HL-60 (cell line): Measurements from ENCODE around the gene ARL11.

ENCODE experiments used
- GABPA ChIP-seq: IDR thresholded peaks from 2 replicates; pipeline ENCODE4 v1.6.1; 2012; ENCODE audit warnings: low read depth
- POLR2AphosphoS5 ChIP-seq: IDR thresholded peaks from 2 replicates; pipeline ENCODE4 v1.6.1; 2012; ENCODE audit warnings: low read depth
- REST ChIP-seq: IDR thresholded peaks from 2 replicates; pipeline ENCODE4 v1.6.1; 2012; ENCODE audit warnings: low read depth; ENCODE audit not compliant: insufficient replicate concordance
- SPI1 ChIP-seq: IDR thresholded peaks from 2 replicates; pipeline ENCODE4 v1.6.1; 2012; ENCODE audit warnings: low read depth, mild to moderate bottlenecking, borderline replicate concordance
- TF ChIP-seq, protein P1 (sequence below): IDR thresholded peaks from one replicate; pipeline ENCODE4 v1.5.1; 2011; ENCODE audit warnings: low read length, control low read depth, inconsistent platforms; ENCODE audit not compliant: insufficient read depth

DNA sequence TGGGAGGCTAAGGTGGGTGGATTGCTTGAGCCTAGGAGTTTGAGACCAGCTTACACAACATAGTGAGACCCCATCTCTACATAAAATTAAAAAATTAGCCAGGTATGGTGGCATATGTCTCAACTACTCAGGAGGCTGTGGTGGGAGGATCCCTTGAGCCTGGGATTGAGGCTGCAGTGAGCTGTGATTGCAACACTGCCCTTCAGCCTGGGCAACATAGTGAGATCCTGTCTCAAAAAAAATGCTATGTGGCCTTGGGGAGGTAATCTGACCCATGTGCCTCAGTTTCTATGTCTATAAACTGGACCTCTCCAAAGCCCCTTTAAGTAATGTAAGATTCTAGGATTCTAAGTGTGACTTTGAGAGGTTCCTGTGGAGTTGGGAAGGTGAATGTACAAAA lies 25.2 kb downstream of the ARL11 start:
- TF ChIP-seq, protein P1, sequence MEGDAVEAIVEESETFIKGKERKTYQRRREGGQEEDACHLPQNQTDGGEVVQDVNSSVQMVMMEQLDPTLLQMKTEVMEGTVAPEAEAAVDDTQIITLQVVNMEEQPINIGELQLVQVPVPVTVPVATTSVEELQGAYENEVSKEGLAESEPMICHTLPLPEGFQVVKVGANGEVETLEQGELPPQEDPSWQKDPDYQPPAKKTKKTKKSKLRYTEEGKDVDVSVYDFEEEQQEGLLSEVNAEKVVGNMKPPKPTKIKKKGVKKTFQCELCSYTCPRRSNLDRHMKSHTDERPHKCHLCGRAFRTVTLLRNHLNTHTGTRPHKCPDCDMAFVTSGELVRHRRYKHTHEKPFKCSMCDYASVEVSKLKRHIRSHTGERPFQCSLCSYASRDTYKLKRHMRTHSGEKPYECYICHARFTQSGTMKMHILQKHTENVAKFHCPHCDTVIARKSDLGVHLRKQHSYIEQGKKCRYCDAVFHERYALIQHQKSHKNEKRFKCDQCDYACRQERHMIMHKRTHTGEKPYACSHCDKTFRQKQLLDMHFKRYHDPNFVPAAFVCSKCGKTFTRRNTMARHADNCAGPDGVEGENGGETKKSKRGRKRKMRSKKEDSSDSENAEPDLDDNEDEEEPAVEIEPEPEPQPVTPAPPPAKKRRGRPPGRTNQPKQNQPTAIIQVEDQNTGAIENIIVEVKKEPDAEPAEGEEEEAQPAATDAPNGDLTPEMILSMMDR: no peak
- TF ChIP-seq POLR2AphosphoS5: no peak
- no peak for TF ChIP-seq REST
- no peak for TF ChIP-seq GABPA
- TF ChIP-seq SPI1: no peak
